Measurements from ENCODE around the gene LATS1. TPM values are rescaled to one million over a fixed set of nuclear protein-coding genes. Genes with fewer than 3 reads are reported as not detected.

The LATS1 gene
- total and polyA plus RNA-seq, 4 donors: 7.1 to 35.4 (median 16.8) TPM

GRCh38 chr6:149711711-149712110 is 6.2 kb downstream of the LATS1 start:
- peaks cover 2 to 24% (median 10%) of the 10 kb centered on the region in 5 donors for H3K4me1 ChIP-seq (ENCODE audit: control insufficient read depth in 5 of 5, insufficient read depth in 5 of 5, low read length in 5 of 5)
- no peaks in the 10 kb centered on the region for H3K9me3 ChIP-seq (ENCODE audit: control insufficient read depth in 4 of 4, insufficient read depth in 3 of 4, low read length in 3 of 4)
- no peak for DNase-seq
- H3K27ac ChIP-seq (ENCODE audit: low read depth in 1 of 2, low read length in 1 of 2): no peak overlapping the region
- no peak for TF ChIP-seq CTCF (IDR thresholded peaks at IDR 0.05; ENCODE audit: control extremely low read depth, extremely low read depth)
- H3K4me3 ChIP-seq: no peak overlapping the region
- H3K9ac ChIP-seq (ENCODE audit: insufficient read depth in 1 of 2, low read length in 2 of 2): no peak overlapping the region
- WGBS, 2 donors: 95 to 96% methylated on average over 5 of the region's 5 CpGs
- no peak for ATAC-seq (ENCODE audit: insufficient read depth, low FRiP score)
- H3K36me3 ChIP-seq (ENCODE audit: control insufficient read depth in 4 of 4, insufficient read depth in 4 of 4, low read length in 4 of 4): peaks cover 0 to 4% (median 0%) of the 10 kb centered on the region in 4 donors
- no peaks in the 10 kb centered on the region for H3K27me3 ChIP-seq (ENCODE audit: control insufficient read depth in 3 of 3, insufficient read depth in 3 of 3, low read length in 2 of 3)

GRCh38 chr6:149701714-149702113 is 16.2 kb downstream of the LATS1 start:
- DNase-seq (peak in 1 of 3 donors; percentile 2), ATAC-seq (ENCODE audit: insufficient read depth, low FRiP score) (no peak)
- H3K4me3 ChIP-seq: no peak overlapping the region
- no peak overlapping the region for H3K27ac ChIP-seq (ENCODE audit: low read depth in 1 of 2, low read length in 1 of 2)
- H3K4me1 ChIP-seq (ENCODE audit: control insufficient read depth in 5 of 5, insufficient read depth in 5 of 5, low read length in 5 of 5): peaks cover 0 to 13% (median 0%) of the 10 kb centered on the region in 5 donors
- TF ChIP-seq CTCF (IDR thresholded peaks at IDR 0.05; ENCODE audit: control extremely low read depth, extremely low read depth): no peak
- H3K9ac ChIP-seq (ENCODE audit: insufficient read depth in 1 of 2, low read length in 2 of 2): no peak overlapping the region
- H3K9me3 ChIP-seq (ENCODE audit: control insufficient read depth in 4 of 4, insufficient read depth in 3 of 4, low read length in 3 of 4): no peaks in the 10 kb centered on the region
- WGBS, 2 donors: 80 to 81% methylated on average over 7 of the region's 7 CpGs
- H3K27me3 ChIP-seq (ENCODE audit: control insufficient read depth in 3 of 3, insufficient read depth in 3 of 3, low read length in 2 of 3): no peaks in the 10 kb centered on the region
- H3K36me3 ChIP-seq (ENCODE audit: control insufficient read depth in 4 of 4, insufficient read depth in 4 of 4, low read length in 4 of 4): peaks cover 0 to 10% (median 5%) of the 10 kb centered on the region in 4 donors

GRCh38 chr6:149699150-149699549 is 18.8 kb downstream of the LATS1 start:
- H3K9me3 ChIP-seq (ENCODE audit: control insufficient read depth in 4 of 4, insufficient read depth in 3 of 4, low read length in 3 of 4): no peaks in the 10 kb centered on the region
- DNase-seq (no peak), ATAC-seq (ENCODE audit: insufficient read depth, low FRiP score) (no peak)
- peaks cover 0 to 10% (median 0%) of the 10 kb centered on the region in 5 donors for H3K4me1 ChIP-seq (ENCODE audit: control insufficient read depth in 5 of 5, insufficient read depth in 5 of 5, low read length in 5 of 5)
- no peak overlapping the region for H3K27ac ChIP-seq (ENCODE audit: low read depth in 1 of 2, low read length in 1 of 2)
- TF ChIP-seq CTCF (IDR thresholded peaks at IDR 0.05; ENCODE audit: control extremely low read depth, extremely low read depth): no peak
- no peaks in the 10 kb centered on the region for H3K27me3 ChIP-seq (ENCODE audit: control insufficient read depth in 3 of 3, insufficient read depth in 3 of 3, low read length in 2 of 3)
- peaks cover 0 to 16% (median 6%) of the 10 kb centered on the region in 4 donors for H3K36me3 ChIP-seq (ENCODE audit: control insufficient read depth in 4 of 4, insufficient read depth in 4 of 4, low read length in 4 of 4)
- no peak overlapping the region for H3K4me3 ChIP-seq
- 97% methylated on average over 2 of the region's 2 CpGs for WGBS, 2 donors
- H3K9ac ChIP-seq (ENCODE audit: insufficient read depth in 1 of 2, low read length in 2 of 2): no peak overlapping the region

- H3K9ac ChIP-seq (ENCODE audit: insufficient read depth in 1 of 2, low read length in 2 of 2): no peak overlapping the region
- H3K4me3 ChIP-seq: no peak overlapping the region
- no peak for ATAC-seq (ENCODE audit: insufficient read depth, low FRiP score)
- peaks cover 0 to 17% (median 6%) of the 10 kb centered on the region in 4 donors for H3K36me3 ChIP-seq (ENCODE audit: control insufficient read depth in 4 of 4, insufficient read depth in 4 of 4, low read length in 4 of 4)
- H3K27me3 ChIP-seq (ENCODE audit: control insufficient read depth in 3 of 3, insufficient read depth in 3 of 3, low read length in 2 of 3): no peaks in the 10 kb centered on the region
- DNase-seq: no peak
- WGBS, 2 donors: 94 to 100% methylated on average over 2 of the region's 2 CpGs
- no peaks in the 10 kb centered on the region for H3K9me3 ChIP-seq (ENCODE audit: control insufficient read depth in 4 of 4, insufficient read depth in 3 of 4, low read length in 3 of 4)
- peaks cover 0 to 10% (median 0%) of the 10 kb centered on the region in 5 donors for H3K4me1 ChIP-seq (ENCODE audit: control insufficient read depth in 5 of 5, insufficient read depth in 5 of 5, low read length in 5 of 5)
- H3K27ac ChIP-seq (ENCODE audit: low read depth in 1 of 2, low read length in 1 of 2): no peak overlapping the region
- no peak for TF ChIP-seq CTCF (IDR thresholded peaks at IDR 0.05; ENCODE audit: control extremely low read depth, extremely low read depth)
Observed at GRCh38 chr6:149698175-149698574, 19.7 kb downstream of the LATS1 start.

All from lung (tissue), 12 donors.